Measurements from ENCODE around the gene OR4C13.
"Not testable (repeated sequence)": the region's sequence is repeated elsewhere in the genome, so short reads cannot be mapped to it uniquely, and the experiment has no call there.

The OR4C13 gene

DNA sequence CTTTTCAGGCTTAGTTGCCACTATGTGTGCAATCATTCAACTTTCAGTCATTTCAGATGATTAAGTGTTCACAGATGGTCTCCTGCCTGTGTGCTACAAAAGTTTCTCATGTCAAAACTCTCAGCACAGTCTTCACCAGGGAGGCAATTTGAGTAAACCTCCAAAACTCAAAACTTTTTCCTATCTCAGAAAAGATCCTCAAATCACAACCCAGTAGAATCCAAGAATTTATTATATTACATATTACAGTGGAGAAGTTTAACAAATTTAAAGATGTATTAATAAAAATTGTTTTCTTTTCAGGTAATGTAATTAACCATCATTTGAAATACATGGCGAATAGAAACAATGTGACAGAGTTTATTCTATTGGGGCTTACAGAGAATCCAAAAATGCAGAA lies at the start of gene OR4C13:
OR4C13 (plus strand) TSS at position 301 of the 400 bp plus-strand sequence; CDS start at position 333, 32 bp downstream.
- no peak for DNase-seq

GRCh38 chr11:49911516-49911915 lies 40.7 kb upstream of the OR4C13 start:
- DNase-seq: not testable (repeated sequence)

GRCh38 chr11:49948701-49949100 lies 3.5 kb upstream of the OR4C13 start:
- not testable (repeated sequence) for DNase-seq

DNA sequence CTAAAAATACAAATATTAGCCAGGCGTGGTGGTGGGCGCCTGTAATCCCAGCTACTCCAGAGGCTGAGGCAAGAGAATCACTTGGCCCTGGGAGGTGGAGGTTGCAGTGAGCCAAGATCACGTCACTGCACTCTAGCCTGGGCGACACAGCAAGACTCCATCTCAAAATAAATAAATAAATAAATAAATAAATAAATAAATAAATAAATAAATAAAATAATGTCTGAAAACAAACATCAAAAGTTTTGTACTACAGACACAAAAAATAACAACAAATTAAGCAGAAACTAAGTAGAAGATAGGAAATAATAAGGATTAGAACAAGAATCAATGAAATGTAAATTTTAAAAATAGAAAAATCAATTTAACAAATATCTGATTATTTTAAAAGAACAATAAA lies 21.2 kb downstream of the OR4C13 start:
- DNase-seq: not testable (repeated sequence)

- not testable (repeated sequence) for DNase-seq
These were observed 30.2 kb downstream of the OR4C13 start, which contains the start of gene OR4C12 for GRCh38 chr11:49982435-49982834. Gene OR4C12, minus strand, starts transcription at chr11:49982535. Its CDS starts 34 bp downstream, at chr11:49982501.

GRCh38 chr11:49995565-49995964 lies 43.4 kb downstream of the OR4C13 start:
- DNase-seq: no peak
